ENCODE measurements around the gene CLEC11A.

The CLEC11A gene

DNA sequence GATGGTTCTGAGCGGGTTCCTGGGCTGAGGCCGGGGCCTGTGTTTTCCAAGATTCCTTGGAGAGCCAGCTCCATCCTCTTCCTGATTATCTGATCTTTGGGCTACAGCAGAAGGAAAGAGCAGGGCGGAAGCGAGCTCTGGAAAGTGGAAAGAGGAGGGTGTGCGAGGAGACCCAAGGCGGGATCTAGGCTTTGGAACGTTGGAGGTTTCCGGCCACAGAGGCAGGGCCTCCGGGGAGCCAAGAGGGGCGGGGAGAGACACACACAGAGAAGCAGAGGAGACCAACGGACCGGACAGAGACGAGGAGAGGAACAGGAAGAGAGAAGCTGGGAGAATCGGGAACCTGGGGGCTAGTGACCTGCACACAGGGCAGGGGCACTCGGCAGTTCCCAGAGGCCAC lies at the start of gene CLEC11A:
CLEC11A (plus strand) TSS at position 296 of the 400 bp plus-strand sequence. CDS start 162 bp downstream, outside the sequence.
- DNase-seq (ENCODE audit: low spot score): no peak

GRCh38 chr19:50676625-50677197 lies 46.5 kb upstream of the CLEC11A start:
- no peak for DNase-seq (ENCODE audit: low spot score)

DNA sequence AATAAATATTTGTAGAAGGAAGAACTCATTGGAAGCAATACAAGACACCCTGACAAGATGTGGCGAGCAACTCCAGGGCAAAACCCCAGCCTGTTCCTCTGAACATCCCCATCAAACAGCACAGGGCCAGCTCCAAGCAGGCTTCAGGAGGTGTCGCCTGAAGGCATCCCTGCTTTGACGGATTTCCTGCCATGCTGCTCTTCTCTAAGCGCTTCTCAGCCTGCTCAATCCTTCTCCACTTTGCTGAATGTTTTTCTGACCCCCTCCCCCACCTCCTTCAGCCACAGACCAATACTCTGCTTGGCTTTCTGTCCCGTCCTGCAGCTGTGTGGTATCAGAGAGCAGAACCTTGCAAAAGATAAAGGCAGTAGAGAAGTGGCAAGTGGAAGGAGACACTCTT lies 45.5 kb upstream of the CLEC11A start:
- DNase-seq (ENCODE audit: low spot score): no peak

DNA sequence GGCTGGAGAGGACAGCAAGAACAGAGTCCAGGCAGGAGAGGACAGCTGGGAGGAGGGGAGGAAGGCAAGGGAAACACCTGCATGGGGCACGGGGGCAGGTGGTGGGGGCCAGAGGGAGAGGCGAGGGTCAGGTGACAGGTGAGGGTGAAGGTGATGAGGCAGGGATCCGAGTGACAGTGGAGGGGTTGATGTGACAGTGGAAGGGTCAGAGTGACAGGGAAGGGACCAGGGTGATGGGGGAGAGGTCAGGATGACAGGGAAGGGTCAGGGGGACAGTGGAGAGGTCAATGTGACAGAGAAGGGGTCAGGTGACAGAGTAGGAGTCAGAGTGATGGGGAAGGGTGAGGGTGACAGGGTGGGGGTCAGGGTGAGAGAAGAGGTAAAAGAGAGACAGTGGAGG lies 44.8 kb upstream of the CLEC11A start:
- DNase-seq (ENCODE audit: low spot score): no peak

DNA sequence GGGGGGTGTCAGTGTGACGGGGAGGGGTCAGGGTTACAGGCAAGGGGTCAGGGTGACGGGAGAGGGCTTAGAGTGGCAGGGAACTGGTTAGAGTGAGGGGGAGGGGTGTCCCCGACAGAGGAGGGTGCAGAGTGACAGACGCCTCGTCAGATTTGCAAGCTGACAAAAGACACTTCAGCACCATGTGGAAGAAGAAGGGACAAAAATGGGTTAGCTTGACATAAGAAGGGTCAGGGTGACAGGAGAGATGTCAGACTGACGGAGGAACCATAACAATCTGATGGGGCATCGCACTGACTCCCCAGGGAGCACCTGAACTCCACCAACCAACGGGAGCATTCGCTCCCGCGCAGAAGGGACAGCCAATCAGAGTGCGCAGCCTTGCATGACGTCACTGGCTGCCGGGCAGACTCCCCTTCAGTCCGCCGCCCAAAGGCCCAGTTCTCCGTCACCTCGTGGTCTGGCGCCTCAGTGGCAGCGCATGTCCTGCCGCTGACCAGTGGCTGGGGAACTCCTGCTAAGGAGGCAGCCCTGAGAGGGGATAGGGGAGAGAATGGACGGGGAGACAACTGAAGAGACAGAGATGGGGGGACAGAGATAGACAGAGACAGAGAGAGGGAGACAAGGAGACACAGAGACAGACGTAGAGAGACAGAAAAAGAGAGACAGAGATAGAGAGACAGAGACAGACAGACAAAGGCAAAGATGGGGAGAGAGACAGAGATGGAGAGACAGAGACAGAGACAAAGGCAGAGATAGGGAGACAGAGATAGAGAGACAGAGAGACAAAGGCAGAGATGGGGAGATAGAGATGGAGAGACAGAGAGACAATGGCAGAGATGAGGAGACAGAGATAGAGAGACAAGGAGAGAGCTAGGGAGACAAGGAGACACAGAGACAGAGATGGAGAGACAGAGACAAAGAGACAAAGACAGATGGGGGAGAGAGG lies 43.7 kb upstream of the CLEC11A start:
- DNase-seq (ENCODE audit: low spot score): peak; percentile 98

- no peak for DNase-seq (ENCODE audit: low spot score)
Measured at GRCh38 chr19:50686310-50687032, 36.7 kb upstream of the CLEC11A start.

DNA sequence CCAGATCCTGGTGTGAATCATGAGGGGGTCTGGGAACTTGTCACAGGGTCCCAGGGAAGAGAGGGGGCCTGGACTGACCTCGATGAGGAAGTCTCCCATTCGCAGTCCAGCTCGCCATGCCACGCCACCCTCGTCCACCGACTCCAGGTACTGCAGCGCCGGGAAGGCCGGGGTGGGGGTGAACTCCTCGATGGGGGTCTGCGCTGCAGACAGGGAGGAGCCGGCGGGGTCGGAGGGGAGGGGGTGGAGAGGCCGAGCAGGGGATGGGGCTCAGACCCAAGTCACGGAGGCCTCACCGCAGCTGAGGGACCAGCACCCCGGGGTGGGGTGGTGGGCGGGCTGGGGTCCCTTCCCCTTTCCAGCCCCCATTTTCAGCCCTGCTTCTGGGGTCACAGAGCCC lies 34.4 kb upstream of the CLEC11A start:
- no peak for DNase-seq (ENCODE audit: low spot score)

GRCh38 chr19:50690439-50690838 lies 32.7 kb upstream of the CLEC11A start:
- no peak for DNase-seq (ENCODE audit: low spot score)

GRCh38 chr19:50693064-50693975 lies 29.8 kb upstream of the CLEC11A start:
- no peak for DNase-seq (ENCODE audit: low spot score)

DNA sequence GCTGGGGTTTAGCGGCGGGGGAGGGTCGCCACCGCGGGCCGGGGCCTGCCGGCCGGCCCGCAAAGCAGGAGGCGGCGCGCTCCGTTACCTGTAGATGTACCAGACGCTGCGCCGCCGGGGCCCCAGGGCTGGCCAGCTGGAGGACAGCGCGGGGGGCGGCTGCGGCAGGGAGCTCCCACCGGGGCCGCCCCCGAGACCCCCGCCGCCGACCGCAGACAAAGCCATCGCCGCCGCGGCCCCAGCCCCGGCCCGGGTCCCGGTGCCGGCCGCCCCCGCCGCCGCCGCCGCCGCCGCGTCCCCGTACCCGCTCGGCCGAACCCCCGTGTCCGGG lies 28.4 kb upstream of the CLEC11A start:
- DNase-seq (ENCODE audit: low spot score): no peak

GRCh38 chr19:50695251-50696093 lies 27.7 kb upstream of the CLEC11A start:
- DNase-seq (ENCODE audit: low spot score): peak; percentile 51

GRCh38 chr19:50696094-50696483 lies 27.1 kb upstream of the CLEC11A start:
- no peak for DNase-seq (ENCODE audit: low spot score)

DNA sequence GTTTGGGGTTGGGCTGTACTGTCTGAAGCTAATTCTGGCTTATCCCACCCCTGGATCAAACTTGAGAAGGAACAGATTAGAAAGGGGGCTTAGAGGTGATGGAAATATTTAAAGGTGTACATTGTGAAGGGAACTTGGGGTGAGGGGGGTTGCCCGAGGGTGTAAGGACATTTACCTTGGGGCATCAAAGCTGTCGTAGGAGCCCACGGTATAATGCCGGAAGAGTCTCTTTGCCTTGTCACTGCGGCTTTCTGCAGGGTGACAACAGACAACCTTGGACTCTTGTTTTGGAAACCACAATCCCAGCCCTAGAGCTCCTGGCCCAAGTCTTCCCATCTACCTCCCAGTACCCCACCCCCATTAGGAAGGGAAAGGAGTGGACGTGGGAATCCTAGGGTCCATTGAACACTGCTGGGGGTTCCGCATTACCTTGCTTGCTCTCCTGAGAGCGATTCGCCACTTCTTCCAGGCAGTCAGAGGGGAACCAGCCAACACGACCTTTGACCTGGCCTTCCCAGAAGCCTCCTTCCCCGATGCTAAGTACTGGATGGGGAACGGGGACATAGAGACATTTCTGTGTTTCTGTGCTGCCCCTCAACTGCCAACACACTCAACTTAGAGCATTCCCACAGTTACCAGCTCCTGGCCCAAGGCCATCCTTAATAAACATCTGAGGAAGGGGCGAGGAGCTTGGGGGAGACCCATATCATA lies 25.6 kb upstream of the CLEC11A start:
- no peak for DNase-seq (ENCODE audit: low spot score)

DNA sequence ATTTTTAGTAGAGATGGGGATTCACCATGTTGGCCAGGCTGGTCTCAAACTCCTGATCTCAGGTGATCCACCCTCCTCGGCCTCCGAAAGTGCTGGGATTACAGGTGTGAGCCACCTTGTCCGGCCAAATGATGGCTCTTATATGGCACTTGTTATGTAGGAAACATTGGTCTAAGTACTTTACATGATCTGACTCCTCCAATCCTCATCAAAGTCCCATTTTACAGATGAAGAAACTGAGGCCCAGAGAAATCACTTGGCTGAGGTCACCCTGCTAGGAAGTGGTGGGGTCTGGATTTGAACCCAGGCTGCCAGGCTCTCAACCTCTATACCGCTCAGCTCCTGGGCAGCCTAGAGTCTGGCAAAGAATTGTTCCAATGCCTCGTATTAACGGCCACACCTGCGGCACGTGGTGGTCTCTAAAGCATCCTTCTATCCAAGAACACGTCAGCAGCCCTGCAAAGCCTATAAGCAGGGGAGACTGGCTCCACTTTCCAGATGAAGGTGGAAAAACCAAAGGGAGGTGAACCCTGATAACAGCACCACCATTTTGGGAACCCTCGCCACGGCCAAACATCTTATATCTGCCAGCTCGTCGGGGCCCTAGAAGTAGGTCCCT lies 21.7 kb upstream of the CLEC11A start:
- no peak for DNase-seq (ENCODE audit: low spot score)

DNA sequence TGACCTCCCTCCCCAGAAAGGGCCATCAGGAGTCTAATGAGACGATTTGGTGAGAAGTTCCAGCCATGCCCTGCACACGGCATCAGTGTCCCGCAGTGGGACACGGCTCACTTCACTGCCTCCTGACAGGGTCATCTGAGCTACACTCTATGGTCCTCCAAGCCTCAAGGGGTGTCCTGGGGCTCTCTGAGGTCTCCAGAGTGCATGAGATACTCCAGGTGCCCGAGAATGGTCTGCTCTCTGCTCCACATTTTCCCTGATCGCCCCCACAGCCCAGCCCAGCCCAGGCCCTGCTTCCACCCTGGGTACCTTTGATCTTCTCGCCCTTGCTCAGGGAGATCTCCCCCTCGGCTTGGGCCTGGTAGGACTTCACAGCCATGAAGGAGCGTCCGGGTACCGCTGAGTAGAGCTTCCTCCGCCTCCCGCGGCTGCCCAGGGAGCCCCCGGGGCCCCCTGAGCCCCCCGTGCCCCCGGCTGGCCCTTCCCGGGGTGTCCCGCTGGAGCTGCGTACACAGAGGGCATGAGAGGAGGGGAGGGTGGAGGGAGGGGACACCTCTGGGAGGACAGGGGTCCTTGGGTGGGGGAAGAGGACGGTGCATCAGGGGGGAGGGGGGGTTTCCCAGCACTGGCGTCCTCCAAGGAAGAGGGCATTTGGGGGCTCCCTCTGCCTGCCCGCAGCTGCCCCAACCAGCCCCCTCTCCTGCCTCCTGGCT lies 20.9 kb upstream of the CLEC11A start:
- DNase-seq (ENCODE audit: low spot score): no peak

GRCh38 chr19:50702871-50703829 lies 20.0 kb upstream of the CLEC11A start:
- DNase-seq (ENCODE audit: low spot score): no peak

- DNase-seq (ENCODE audit: low spot score): no peak
Measured at GRCh38 chr19:50703915-50704796, 19.0 kb upstream of the CLEC11A start.
